ENCODE measurements around the gene RBFA. TPM values are rescaled to one million over a fixed set of nuclear protein-coding genes. Genes with fewer than 3 reads are reported as not detected.

The RBFA gene
- total and polyA plus RNA-seq, 2 donors (not counting 3 experiments of a cell fraction or from before 2014, with no cell fraction given): 27.4 to 34.8 TPM

DNA sequence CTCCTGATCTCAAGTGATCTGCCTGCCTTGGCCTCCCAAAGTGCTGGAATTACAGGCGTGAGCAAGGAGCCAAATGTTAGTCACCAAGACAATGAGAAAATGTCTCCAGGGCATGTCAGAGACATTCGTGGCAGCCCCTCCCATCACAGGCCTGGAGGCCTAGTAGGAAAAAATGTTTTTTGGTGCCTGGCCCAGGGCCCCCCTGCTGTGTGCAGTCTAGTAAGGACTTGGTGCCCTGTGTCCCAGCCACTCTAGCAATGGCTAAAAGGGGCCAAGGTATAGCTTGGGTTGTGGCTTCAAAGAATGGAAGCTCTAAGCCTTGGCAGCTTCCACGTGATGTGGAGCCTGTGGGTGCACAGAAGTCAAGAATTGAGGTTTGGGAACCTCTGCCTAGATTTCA, 33.4 kb upstream of the RBFA start:
- CTCF ChIA-PET: no interaction called here
- no TSS peak for BruUV-seq (replicated peaks)
- H3K4me1 ChIP-seq (ENCODE audit: control insufficient read depth, extremely low read depth, insufficient read depth, low read length): no peaks in the 10 kb centered on the region

DNA sequence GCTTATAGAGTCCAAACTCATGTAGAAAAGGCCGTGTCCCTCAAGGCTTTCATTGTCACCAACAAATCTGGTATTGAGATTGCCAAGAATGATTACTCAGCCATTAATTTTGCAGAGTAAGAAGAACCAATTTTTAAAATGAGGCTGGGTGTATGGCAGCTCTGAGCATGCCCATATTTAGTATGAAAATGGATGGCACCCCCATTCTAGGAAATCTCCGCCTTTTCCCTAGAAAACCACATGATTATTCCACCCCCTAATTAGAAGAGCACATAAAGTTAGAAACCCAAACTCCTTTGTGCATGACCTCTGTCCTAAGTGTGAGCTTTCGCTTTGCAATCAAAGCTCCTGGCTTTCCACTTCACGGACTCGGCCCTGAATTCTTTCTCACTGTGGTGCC, 31.8 kb upstream of the RBFA start:
- no peak for FAIRE-seq
- dilution Hi-C loops (cut with MboI; ENCODE audit: extremely low pct_ligation_motif_present, low sequenced_read_pairs) (no loop called here), intact Hi-C loops (cut with micrococcal nuclease) (no loop called here)
- no peak overlapping the region for H3K4me3 ChIP-seq (replicated peaks in 1 of 3; ENCODE audit: insufficient read depth in 1 of 3, low read depth in 1 of 3, low read length in 3 of 3)
- H3K4me1 ChIP-seq (ENCODE audit: control insufficient read depth, extremely low read depth, insufficient read depth, low read length): no peaks in the 10 kb centered on the region
- no peak for DNase-seq (ENCODE audit: low read depth, low spot score)
- H3K27ac ChIP-seq (ENCODE audit: insufficient read depth, low read depth, low read length): no peak overlapping the region
- no peaks in the 10 kb centered on the region for H3K36me3 ChIP-seq (ENCODE audit: control insufficient read depth in 2 of 2, extremely low read depth in 1 of 2, insufficient read depth in 2 of 2, low read length in 2 of 2)
- no peaks in the 10 kb centered on the region for H3K9me1 ChIP-seq (replicated peaks; ENCODE audit: control insufficient read depth, extremely low read depth, insufficient read depth, low read length)
- H3K79me2 ChIP-seq (ENCODE audit: control insufficient read depth, insufficient read depth, low read length): no peaks in the 10 kb centered on the region
- CTCF ChIA-PET: no interaction called here
- TF ChIP-seq POLR2A (IDR thresholded peaks at IDR 0.05; ENCODE audit: low read depth, low read length) (no peak), POLR2AphosphoS5 (IDR thresholded peaks at IDR 0.05; ENCODE audit: insufficient read depth, low read depth, low read length) (no peak), MYC (IDR thresholded peaks at IDR 0.05; ENCODE audit: low read depth, low read length) (no peak), JUN (IDR thresholded peaks at IDR 0.05; ENCODE audit: borderline replicate concordance, insufficient read depth, insufficient read length, low read depth) (no peak), EZH2 (IDR thresholded peaks at IDR 0.05; ENCODE audit: borderline replicate concordance, low read depth, low read length, severe bottlenecking) (no peak), FOS (IDR thresholded peaks at IDR 0.05; ENCODE audit: borderline replicate concordance, insufficient read depth, low read length) (no peak), GATA2 (IDR thresholded peaks at IDR 0.05; ENCODE audit: insufficient read depth, insufficient read length, low read depth, low read length) (no peak)
- TF ChIP-seq, protein P1, sequence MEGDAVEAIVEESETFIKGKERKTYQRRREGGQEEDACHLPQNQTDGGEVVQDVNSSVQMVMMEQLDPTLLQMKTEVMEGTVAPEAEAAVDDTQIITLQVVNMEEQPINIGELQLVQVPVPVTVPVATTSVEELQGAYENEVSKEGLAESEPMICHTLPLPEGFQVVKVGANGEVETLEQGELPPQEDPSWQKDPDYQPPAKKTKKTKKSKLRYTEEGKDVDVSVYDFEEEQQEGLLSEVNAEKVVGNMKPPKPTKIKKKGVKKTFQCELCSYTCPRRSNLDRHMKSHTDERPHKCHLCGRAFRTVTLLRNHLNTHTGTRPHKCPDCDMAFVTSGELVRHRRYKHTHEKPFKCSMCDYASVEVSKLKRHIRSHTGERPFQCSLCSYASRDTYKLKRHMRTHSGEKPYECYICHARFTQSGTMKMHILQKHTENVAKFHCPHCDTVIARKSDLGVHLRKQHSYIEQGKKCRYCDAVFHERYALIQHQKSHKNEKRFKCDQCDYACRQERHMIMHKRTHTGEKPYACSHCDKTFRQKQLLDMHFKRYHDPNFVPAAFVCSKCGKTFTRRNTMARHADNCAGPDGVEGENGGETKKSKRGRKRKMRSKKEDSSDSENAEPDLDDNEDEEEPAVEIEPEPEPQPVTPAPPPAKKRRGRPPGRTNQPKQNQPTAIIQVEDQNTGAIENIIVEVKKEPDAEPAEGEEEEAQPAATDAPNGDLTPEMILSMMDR (IDR thresholded peaks at IDR 0.05; ENCODE audit: extremely low read depth in 1 of 2, insufficient read depth in 1 of 2, low read depth in 1 of 2, low read length in 2 of 2): no peak
- TF ChIP-seq, protein P2, sequence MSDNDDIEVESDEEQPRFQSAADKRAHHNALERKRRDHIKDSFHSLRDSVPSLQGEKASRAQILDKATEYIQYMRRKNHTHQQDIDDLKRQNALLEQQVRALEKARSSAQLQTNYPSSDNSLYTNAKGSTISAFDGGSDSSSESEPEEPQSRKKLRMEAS (IDR thresholded peaks at IDR 0.05; ENCODE audit: insufficient read depth, insufficient read length): no peak
- POLR2A ChIA-PET: no interaction called here
- H3K4me2 ChIP-seq (ENCODE audit: insufficient read depth, low read length): no peak overlapping the region
- H2AFZ ChIP-seq (ENCODE audit: low read depth, low read length): no peak overlapping the region
- no peaks in the 10 kb centered on the region for H4K20me1 ChIP-seq (replicated peaks; ENCODE audit: control insufficient read depth, extremely low read depth, insufficient read depth, low read length)
- H3K9me3 ChIP-seq (replicated peaks; ENCODE audit: control insufficient read depth, insufficient read depth, low read length): no peaks in the 10 kb centered on the region
- H3K27me3 ChIP-seq (ENCODE audit: control insufficient read depth in 2 of 2, insufficient read depth in 2 of 2, low read length in 2 of 2): no peaks in the 10 kb centered on the region
- no peak overlapping the region for H3K9ac ChIP-seq (replicated peaks; ENCODE audit: extremely low read depth, insufficient read depth, low read length)
- no TSS peak for BruUV-seq (replicated peaks)

More for the DNA sequence above, 33.4 kb upstream of the RBFA start:
- FAIRE-seq (no peak), DNase-seq (ENCODE audit: low read depth, low spot score) (no peak)
- Histone ChIP-seq H2AFZ (ENCODE audit: low read depth, low read length) (no peak overlapping the region), H3K9ac (replicated peaks; ENCODE audit: extremely low read depth, insufficient read depth, low read length) (no peak overlapping the region), H3K4me3 (replicated peaks in 1 of 3; ENCODE audit: insufficient read depth in 1 of 3, low read depth in 1 of 3, low read length in 3 of 3) (no peak overlapping the region), H3K27ac (ENCODE audit: insufficient read depth, low read depth, low read length) (no peak overlapping the region), H4K20me1 (replicated peaks; ENCODE audit: control insufficient read depth, extremely low read depth, insufficient read depth, low read length) (no peaks in the 10 kb centered on the region), H3K9me1 (replicated peaks; ENCODE audit: control insufficient read depth, extremely low read depth, insufficient read depth, low read length) (no peaks in the 10 kb centered on the region), H3K9me3 (replicated peaks; ENCODE audit: control insufficient read depth, insufficient read depth, low read length) (no peaks in the 10 kb centered on the region), H3K79me2 (ENCODE audit: control insufficient read depth, insufficient read depth, low read length) (no peaks in the 10 kb centered on the region), H3K27me3 (ENCODE audit: control insufficient read depth in 2 of 2, insufficient read depth in 2 of 2, low read length in 2 of 2) (no peaks in the 10 kb centered on the region), H3K4me2 (ENCODE audit: insufficient read depth, low read length) (no peak overlapping the region), H3K36me3 (ENCODE audit: control insufficient read depth in 2 of 2, extremely low read depth in 1 of 2, insufficient read depth in 2 of 2, low read length in 2 of 2) (no peaks in the 10 kb centered on the region)
- no peak for TF ChIP-seq GATA2 (IDR thresholded peaks at IDR 0.05; ENCODE audit: insufficient read depth, insufficient read length, low read depth, low read length)
- no peak for TF ChIP-seq MYC (IDR thresholded peaks at IDR 0.05; ENCODE audit: low read depth, low read length)
- no peak for TF ChIP-seq EZH2 (IDR thresholded peaks at IDR 0.05; ENCODE audit: borderline replicate concordance, low read depth, low read length, severe bottlenecking)
- no peak for TF ChIP-seq JUN (IDR thresholded peaks at IDR 0.05; ENCODE audit: borderline replicate concordance, insufficient read depth, insufficient read length, low read depth)
- TF ChIP-seq, protein P1 (IDR thresholded peaks at IDR 0.05; ENCODE audit: extremely low read depth in 1 of 2, insufficient read depth in 1 of 2, low read depth in 1 of 2, low read length in 2 of 2): no peak
- no peak for TF ChIP-seq POLR2A (IDR thresholded peaks at IDR 0.05; ENCODE audit: low read depth, low read length)
- no peak for TF ChIP-seq POLR2AphosphoS5 (IDR thresholded peaks at IDR 0.05; ENCODE audit: insufficient read depth, low read depth, low read length)
- dilution Hi-C loops (cut with MboI; ENCODE audit: extremely low pct_ligation_motif_present, low sequenced_read_pairs) (no loop called here), intact Hi-C loops (cut with micrococcal nuclease) (no loop called here)
- POLR2A ChIA-PET: no interaction called here
